Islet of Langerhans (tissue), 1 donor: ENCODE results near the gene SLC48A1.

Experiments
- FAIRE-seq: peaks from one replicate; lab custom pipeline; 2011; peaks lifted over from hg19 to GRCh38; lab: Jason Lieb, UNC

SLC48A1 gene

GRCh38 chr12:47773062-47773857 lies at the start of gene SLC48A1:
SLC48A1 (plus strand) TSS chr12:47773238; CDS start chr12:47773305, 67 bp downstream.
- no peak for FAIRE-seq

GRCh38 chr12:47725091-47725772 lies 47.8 kb upstream of the SLC48A1 start, which contains the start of gene ENDOU:
ENDOU (minus strand) TSS chr12:47725490; CDS start chr12:47725413, 77 bp downstream.
- FAIRE-seq, result no peak

GRCh38 chr12:47725893-47726292 lies 47.1 kb upstream of the SLC48A1 start:
- no peak for FAIRE-seq

GRCh38 chr12:47729233-47729632 lies 43.8 kb upstream of the SLC48A1 start:
- FAIRE-seq, result no peak

- no peak for FAIRE-seq
Observed at GRCh38 chr12:47730341-47730744, 42.7 kb upstream of the SLC48A1 start.

- no peak for FAIRE-seq
Observed at GRCh38 chr12:47731723-47732122, 41.3 kb upstream of the SLC48A1 start.

- FAIRE-seq, result no peak
Observed at GRCh38 chr12:47732504-47732903, 40.5 kb upstream of the SLC48A1 start.

GRCh38 chr12:47733142-47733541 lies 39.9 kb upstream of the SLC48A1 start:
- no peak for FAIRE-seq

- FAIRE-seq, result no peak
Observed at GRCh38 chr12:47734725-47735480, 38.1 kb upstream of the SLC48A1 start.

GRCh38 chr12:47735649-47736048 lies 37.4 kb upstream of the SLC48A1 start:
- FAIRE-seq, result no peak

GRCh38 chr12:47736216-47736615 lies 36.8 kb upstream of the SLC48A1 start:
- FAIRE-seq, result no peak

- no peak for FAIRE-seq
Observed at GRCh38 chr12:47736877-47737676, 36.0 kb upstream of the SLC48A1 start.

GRCh38 chr12:47737936-47738594 lies 35.0 kb upstream of the SLC48A1 start:
- FAIRE-seq, result no peak

- FAIRE-seq, result no peak
Observed at GRCh38 chr12:47739297-47739696, 33.7 kb upstream of the SLC48A1 start.

GRCh38 chr12:47739979-47740378 lies 33.1 kb upstream of the SLC48A1 start:
- FAIRE-seq, result no peak

- no peak for FAIRE-seq
Observed at GRCh38 chr12:47740606-47741339, 32.3 kb upstream of the SLC48A1 start.

GRCh38 chr12:47741340-47741703 lies 31.7 kb upstream of the SLC48A1 start:
- FAIRE-seq, result no peak

GRCh38 chr12:47742253-47742825 lies 30.7 kb upstream of the SLC48A1 start:
- FAIRE-seq, result no peak

GRCh38 chr12:47743311-47743860 lies 29.7 kb upstream of the SLC48A1 start:
- no peak for FAIRE-seq

- FAIRE-seq, result no peak
Observed at GRCh38 chr12:47744005-47744651, 28.9 kb upstream of the SLC48A1 start.
